Measurements from ENCODE around the gene IPO8. TPM values are rescaled to one million over a fixed set of nuclear protein-coding genes. Genes with fewer than 3 reads are reported as not detected.

Gene IPO8
- total RNA-seq, result 14.9 and 19.8 TPM in 2 replicates

DNA sequence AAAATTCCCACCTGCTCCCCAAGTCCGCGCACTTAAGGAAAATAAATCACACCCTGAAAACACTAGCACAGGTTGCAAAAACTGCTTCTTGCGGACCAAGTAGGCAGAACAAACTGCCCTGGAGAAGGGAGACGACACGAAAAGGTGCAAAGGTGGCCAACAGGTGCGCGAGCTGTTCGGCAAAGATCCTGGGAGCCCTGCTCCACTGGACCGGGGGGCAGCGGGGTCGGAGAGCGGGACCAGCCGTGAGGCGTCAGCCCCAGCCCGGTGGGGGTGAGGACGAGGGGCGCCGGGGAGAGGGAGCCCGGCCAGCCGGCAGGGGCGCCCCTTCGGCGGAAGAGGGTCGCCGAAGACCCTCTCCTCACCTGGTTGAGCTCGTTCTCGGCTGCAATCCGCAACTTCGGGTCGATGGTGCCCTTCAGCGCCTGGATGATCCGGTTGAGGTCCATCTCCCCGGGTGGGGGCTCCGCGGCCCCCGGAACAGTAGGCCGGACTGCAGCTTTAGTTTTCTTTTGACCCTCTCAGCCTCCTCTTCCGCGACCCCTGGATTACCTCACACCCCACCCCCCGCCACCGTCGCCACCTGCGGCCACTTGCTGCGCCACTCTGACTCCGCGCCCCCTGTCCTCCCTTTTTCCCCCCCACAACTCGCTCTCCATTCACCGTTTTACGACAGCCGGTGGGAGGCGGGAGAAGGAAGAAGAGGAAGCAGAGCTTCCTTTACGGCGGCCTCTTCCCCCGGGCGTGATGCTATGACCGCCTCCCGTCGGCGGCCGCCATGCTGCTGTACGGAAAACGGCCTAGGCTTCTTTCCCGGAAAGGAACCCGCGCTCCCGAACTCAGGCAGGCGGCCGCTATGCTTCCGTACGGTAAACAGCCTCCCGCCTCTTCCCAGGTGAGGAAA lies at the start of gene IPO8:
Gene IPO8 (minus strand): TSS at position 671 of the 904 bp plus-strand sequence. CDS start 222 bp downstream, at position 449.

Other genes starting within 250 kb of the IPO8 start
- 28.6 and 34.9 TPM in 2 replicates for gene CAPRIN2, start 59.1 kb upstream of the IPO8 start, total RNA-seq
- under 0.01 TPM in 2 replicates for gene TSPAN11, start 230.9 kb upstream of the IPO8 start, total RNA-seq